Measurements from ENCODE around the gene GABBR2. TPM values are rescaled to one million over a fixed set of nuclear protein-coding genes. Genes with fewer than 3 reads are reported as not detected.
A peak's percentile ranks its signal among the peaks of the same experiment; 100 is the strongest.

Gene GABBR2
- polyA plus RNA-seq, 1 donor (not counting 4 experiments of a cell fraction or from before 2014, with no cell fraction given), result 0.01 TPM

DNA sequence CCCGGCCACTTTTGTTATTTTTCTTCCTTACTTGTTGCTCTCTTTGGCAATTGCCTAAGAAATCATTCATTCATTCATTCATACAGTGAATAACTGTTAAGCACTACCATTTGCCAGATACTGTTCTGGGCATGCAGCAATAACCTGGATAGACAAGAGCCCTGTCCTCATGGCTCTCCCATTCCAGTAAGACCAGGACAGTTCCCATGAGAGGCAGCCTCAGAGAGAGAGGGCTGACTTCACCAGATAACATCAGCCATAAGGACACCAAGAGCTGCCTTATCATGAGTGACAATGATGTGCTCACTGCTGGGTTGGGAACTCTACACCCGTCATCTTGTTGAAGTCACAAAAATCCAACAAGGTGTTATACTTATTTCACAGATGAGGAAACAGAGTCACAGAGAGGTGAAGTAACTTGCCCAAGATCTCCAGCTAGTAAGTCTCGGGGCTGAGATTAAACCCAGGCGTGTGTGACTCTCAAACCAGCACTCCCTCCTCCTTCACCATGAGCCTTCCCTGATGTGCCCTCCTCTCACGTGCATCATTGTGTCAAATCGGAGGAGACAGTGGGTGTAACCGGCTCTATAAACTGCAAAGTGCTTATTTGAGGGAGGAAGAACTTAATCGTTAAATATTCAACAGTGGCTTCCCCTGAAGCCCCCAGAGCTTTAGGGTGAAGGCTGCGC, 392.1 kb downstream of the GABBR2 start:
- DNase-seq (ENCODE audit: low read depth, low spot score), result no peak
- H3K9ac ChIP-seq (ENCODE audit: control insufficient read depth, extremely low read depth, insufficient read depth, low read length), result no peak overlapping the region
- dilution Hi-C loops (cut with MboI; ENCODE audit: extremely low pct_ligation_motif_present, low sequenced_read_pairs), result no loop called here
- H2AFZ ChIP-seq (ENCODE audit: control insufficient read depth, low read length), result no peak overlapping the region
- H3K36me3 ChIP-seq (ENCODE audit: control insufficient read depth in 2 of 2, extremely low read depth in 1 of 2, insufficient read depth in 2 of 2, low read length in 2 of 2), result no peaks in the 10 kb centered on the region
- H3K4me1 ChIP-seq (ENCODE audit: control insufficient read depth, extremely low read depth, insufficient read depth, low read length), result no peaks in the 10 kb centered on the region
- no peaks in the 10 kb centered on the region for H3K27me3 ChIP-seq (ENCODE audit: control insufficient read depth, extremely low read depth, insufficient read depth, low read length)
- no peak overlapping the region for H3K4me2 ChIP-seq (ENCODE audit: control insufficient read depth, extremely low read depth, insufficient read depth, low read depth, low read length)
- no peak overlapping the region for H3K4me3 ChIP-seq (ENCODE audit: control insufficient read depth in 2 of 3, extremely low read depth in 1 of 3, insufficient read depth in 2 of 3, low read depth in 1 of 3, low read length in 3 of 3)
- H3K9me1 ChIP-seq (ENCODE audit: control insufficient read depth, extremely low read depth, insufficient read depth, low read length), result no peaks in the 10 kb centered on the region
- H3K9me3 ChIP-seq (ENCODE audit: control insufficient read depth, low read depth, low read length), result no peaks in the 10 kb centered on the region
- TF ChIP-seq, protein P1, sequence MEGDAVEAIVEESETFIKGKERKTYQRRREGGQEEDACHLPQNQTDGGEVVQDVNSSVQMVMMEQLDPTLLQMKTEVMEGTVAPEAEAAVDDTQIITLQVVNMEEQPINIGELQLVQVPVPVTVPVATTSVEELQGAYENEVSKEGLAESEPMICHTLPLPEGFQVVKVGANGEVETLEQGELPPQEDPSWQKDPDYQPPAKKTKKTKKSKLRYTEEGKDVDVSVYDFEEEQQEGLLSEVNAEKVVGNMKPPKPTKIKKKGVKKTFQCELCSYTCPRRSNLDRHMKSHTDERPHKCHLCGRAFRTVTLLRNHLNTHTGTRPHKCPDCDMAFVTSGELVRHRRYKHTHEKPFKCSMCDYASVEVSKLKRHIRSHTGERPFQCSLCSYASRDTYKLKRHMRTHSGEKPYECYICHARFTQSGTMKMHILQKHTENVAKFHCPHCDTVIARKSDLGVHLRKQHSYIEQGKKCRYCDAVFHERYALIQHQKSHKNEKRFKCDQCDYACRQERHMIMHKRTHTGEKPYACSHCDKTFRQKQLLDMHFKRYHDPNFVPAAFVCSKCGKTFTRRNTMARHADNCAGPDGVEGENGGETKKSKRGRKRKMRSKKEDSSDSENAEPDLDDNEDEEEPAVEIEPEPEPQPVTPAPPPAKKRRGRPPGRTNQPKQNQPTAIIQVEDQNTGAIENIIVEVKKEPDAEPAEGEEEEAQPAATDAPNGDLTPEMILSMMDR (optimal IDR thresholded peaks at IDR 0.05 in 1 of 3, IDR thresholded peaks at IDR 0.05 in 1 of 3, conservative IDR thresholded peaks at IDR 0.05 in 1 of 3; ENCODE audit: extremely low read depth in 1 of 3, insufficient read depth in 2 of 3, low read length in 3 of 3), result no peak
- no peak for TF ChIP-seq EZH2 (IDR thresholded peaks at IDR 0.05; ENCODE audit: low read length)
- H3K27ac ChIP-seq (ENCODE audit: control insufficient read depth, insufficient read depth, low read length), result no peak overlapping the region
- H3K79me2 ChIP-seq (ENCODE audit: control insufficient read depth, insufficient read depth, low read length), result no peaks in the 10 kb centered on the region
- no peak for FAIRE-seq
- H4K20me1 ChIP-seq (ENCODE audit: control insufficient read depth, extremely low read depth, insufficient read depth, low read length), result no peaks in the 10 kb centered on the region

DNA sequence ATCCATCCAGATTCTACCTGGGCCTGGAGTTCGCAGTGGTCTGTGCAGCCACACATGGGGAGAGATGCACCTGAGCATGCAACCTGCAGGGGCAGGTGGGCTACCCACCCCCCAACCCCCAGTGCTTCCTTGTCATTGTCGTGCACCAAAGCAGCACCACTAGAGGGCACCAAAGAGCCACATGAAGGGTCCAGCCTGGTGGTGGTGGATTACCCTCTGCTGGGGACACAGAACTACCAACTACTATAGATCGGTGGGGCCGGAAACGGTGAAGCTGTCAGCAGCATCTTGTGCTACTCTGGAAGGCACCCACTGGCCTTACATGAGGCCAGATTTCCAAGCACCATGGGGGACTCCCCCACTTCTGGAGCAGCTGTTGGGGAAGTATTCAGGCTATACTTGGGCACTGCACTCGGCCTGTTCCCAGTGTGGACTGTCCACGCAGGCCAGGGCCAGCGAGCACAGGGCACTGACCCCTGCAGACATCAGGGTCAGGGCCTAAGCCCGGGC, 393.1 kb downstream of the GABBR2 start:
- Histone ChIP-seq H3K4me2 (ENCODE audit: control insufficient read depth, extremely low read depth, insufficient read depth, low read depth, low read length) (no peak overlapping the region), H3K79me2 (ENCODE audit: control insufficient read depth, insufficient read depth, low read length) (no peaks in the 10 kb centered on the region), H3K9ac (ENCODE audit: control insufficient read depth, extremely low read depth, insufficient read depth, low read length) (no peak overlapping the region), H3K9me1 (ENCODE audit: control insufficient read depth, extremely low read depth, insufficient read depth, low read length) (no peaks in the 10 kb centered on the region), H3K27me3 (ENCODE audit: control insufficient read depth, extremely low read depth, insufficient read depth, low read length) (no peaks in the 10 kb centered on the region), H3K9me3 (ENCODE audit: control insufficient read depth, low read depth, low read length) (no peaks in the 10 kb centered on the region), H3K27ac (ENCODE audit: control insufficient read depth, insufficient read depth, low read length) (no peak overlapping the region), H3K4me3 (ENCODE audit: control insufficient read depth in 2 of 3, extremely low read depth in 1 of 3, insufficient read depth in 2 of 3, low read depth in 1 of 3, low read length in 3 of 3) (no peak overlapping the region), H3K4me1 (ENCODE audit: control insufficient read depth, extremely low read depth, insufficient read depth, low read length) (no peaks in the 10 kb centered on the region), H3K36me3 (ENCODE audit: control insufficient read depth in 2 of 2, extremely low read depth in 1 of 2, insufficient read depth in 2 of 2, low read length in 2 of 2) (no peaks in the 10 kb centered on the region), H4K20me1 (ENCODE audit: control insufficient read depth, extremely low read depth, insufficient read depth, low read length) (no peaks in the 10 kb centered on the region), H2AFZ (ENCODE audit: control insufficient read depth, low read length) (no peak overlapping the region)
- FAIRE-seq, result no peak
- TF ChIP-seq EZH2 (IDR thresholded peaks at IDR 0.05; ENCODE audit: low read length), result no peak
- TF ChIP-seq, protein P1 (optimal IDR thresholded peaks at IDR 0.05 in 1 of 3, IDR thresholded peaks at IDR 0.05 in 1 of 3, conservative IDR thresholded peaks at IDR 0.05 in 1 of 3; ENCODE audit: extremely low read depth in 1 of 3, insufficient read depth in 2 of 3, low read length in 3 of 3), result peak; percentile 96 to 99 (median 98)
- no peak for DNase-seq (ENCODE audit: low read depth, low spot score)
- dilution Hi-C loops (cut with MboI; ENCODE audit: extremely low pct_ligation_motif_present, low sequenced_read_pairs), result no loop called here
